IMR-90 (cell line): ENCODE results near the gene LETM1. TPM values are rescaled to one million over a fixed set of nuclear protein-coding genes. Genes with fewer than 3 reads are reported as not detected.

Experiments
- ATAC-seq: fragments of 200-7000 bp; cut with Tn5 transposase; 2 replicates; pipeline ENCODE4 v1.9.1; 2020; ENCODE audit warnings: low read depth, mild to moderate bottlenecking, moderate library complexity
- BruUV-seq: library from RNA; stranded (reverse); fragments of 400-500 nt; replicated peaks from 2 replicates; lab custom pipeline; 2021; lab: Mats Ljungman, UMichigan
- CTCF ChIA-PET: fragments of 300-600 bp; formaldehyde crosslinking; extraction: SDS; loops from one replicate; lab custom pipeline; 2021; ENCODE audit warnings: antibody characterized with exemption; lab: Yijun Ruan, JAX
- POLR2A ChIA-PET: fragments of 300-600 bp; sonication (Branson Sonifier 250); formaldehyde crosslinking; loops from one replicate; lab custom pipeline; 2022; ENCODE audit warnings: antibody characterized with exemption; ENCODE audit not compliant: unreplicated experiment; lab: Charles Lee
- DNase-seq: peaks from one replicate; pipeline ENCODE4 v3.0.0; 2013
- H2AFZ ChIP-seq: replicated peaks from 2 replicates; pipeline ENCODE3; 2013; ENCODE audit warnings: low read length, mild to moderate bottlenecking; ENCODE audit not compliant: poor library complexity
- H2AK5ac ChIP-seq: 2 replicates; pipeline ENCODE4 v1.6.1; 2013; ENCODE audit warnings: low read depth, low read length, inconsistent platforms
- H2AK9ac ChIP-seq: replicated peaks from 2 replicates; pipeline ENCODE3; 2013; ENCODE audit warnings: mild to moderate bottlenecking, low read depth, low read length, moderate library complexity; ENCODE audit not compliant: poor library complexity
- H2BK120ac ChIP-seq: 2 replicates; pipeline ENCODE4 v1.6.1; 2013; ENCODE audit warnings: low read depth, low read length, inconsistent platforms
- H2BK15ac ChIP-seq: 3 replicates; pipeline ENCODE4 v1.6.1; 2013; ENCODE audit warnings: low read depth, low read length, inconsistent platforms
- H2BK20ac ChIP-seq: 2 replicates; pipeline ENCODE4 v1.6.1; 2013; ENCODE audit warnings: low read depth, mild to moderate bottlenecking, inconsistent platforms, low read length, moderate library complexity
- H2BK5ac ChIP-seq: 2 replicates; pipeline ENCODE4 v1.6.1; 2013; ENCODE audit warnings: mild to moderate bottlenecking, low read depth, low read length, inconsistent platforms; ENCODE audit not compliant: poor library complexity, severe bottlenecking
- H3K14ac ChIP-seq: replicated peaks from 2 replicates; pipeline ENCODE4 v1.6.1; 2013; ENCODE audit warnings: low read depth, low read length, inconsistent platforms
- H3K18ac ChIP-seq: 2 replicates; pipeline ENCODE4 v1.6.1; 2013; ENCODE audit warnings: low read depth, low read length, control low read depth
- H3K23ac ChIP-seq: 2 replicates; pipeline ENCODE4 v1.6.1; 2013; ENCODE audit warnings: low read depth, low read length, inconsistent platforms
- H3K27ac ChIP-seq: 2 replicates; pipeline ENCODE4 v1.5.1; 2013; ENCODE audit warnings: mild to moderate bottlenecking, control low read depth, low read length; ENCODE audit not compliant: insufficient read depth
- H3K27me3 ChIP-seq: 2 replicates; pipeline ENCODE4 v1.6.1; 2013; ENCODE audit warnings: low read length; ENCODE audit not compliant: control insufficient read depth, insufficient read depth
- H3K36me3 ChIP-seq: 2 replicates; pipeline ENCODE4 v1.6.1; 2013; ENCODE audit warnings: low read length, mixed read lengths; ENCODE audit not compliant: control insufficient read depth, insufficient read depth
- H3K4ac ChIP-seq: 2 replicates; pipeline ENCODE4 v1.6.1; 2013; ENCODE audit warnings: low read depth, low read length, inconsistent platforms
- H3K4me1 ChIP-seq: 2 replicates; pipeline ENCODE4 v1.6.1; 2013; ENCODE audit warnings: low read length, mixed read lengths; ENCODE audit not compliant: control insufficient read depth, insufficient read depth
- H3K4me2 ChIP-seq: 2 replicates; pipeline ENCODE4 v1.6.1; 2013; ENCODE audit warnings: low read depth, mild to moderate bottlenecking, control low read depth, low read length, moderate library complexity
- H3K4me3 ChIP-seq: 2 replicates; pipeline ENCODE4 v1.5.1; 2013; ENCODE audit warnings: low read depth, mild to moderate bottlenecking, control low read depth, low read length, moderate library complexity; ENCODE audit not compliant: insufficient read depth
- H3K56ac ChIP-seq: 2 replicates; pipeline ENCODE4 v1.6.1; 2013; ENCODE audit warnings: low read length, inconsistent platforms; ENCODE audit not compliant: insufficient read depth; ENCODE audit errors: extremely low read depth
- H3K79me1 ChIP-seq, 2 experiments: 2 replicates each; pipeline ENCODE4 v1.6.1; 2013; ENCODE audit warnings: low read length in 2 of 2, inconsistent platforms in 1 of 2, low read depth in 1 of 2
- H3K9ac ChIP-seq: 2 replicates; pipeline ENCODE4 v1.6.1; 2013; ENCODE audit warnings: low read depth, low read length, control low read depth
- H3K9me1 ChIP-seq: 2 replicates; pipeline ENCODE4 v1.6.1; 2013; ENCODE audit warnings: low read length, inconsistent platforms; ENCODE audit not compliant: insufficient read depth
- H3K9me3 ChIP-seq: 2 replicates; pipeline ENCODE4 v1.6.1; 2013; ENCODE audit warnings: low read length; ENCODE audit not compliant: control insufficient read depth, insufficient read depth
- H4K20me1 ChIP-seq: 2 replicates; pipeline ENCODE4 v1.6.1; 2013; ENCODE audit warnings: low read length, inconsistent platforms; ENCODE audit not compliant: insufficient read depth
- H4K5ac ChIP-seq: 2 replicates; pipeline ENCODE4 v1.6.1; 2013; ENCODE audit warnings: mild to moderate bottlenecking, low read depth, low read length, control low read depth
- H4K8ac ChIP-seq, 2 experiments: 2 replicates each; pipeline ENCODE4 v1.6.1; 2013; ENCODE audit warnings: low read depth in 2 of 2, low read length in 2 of 2, control low read depth in 1 of 2, inconsistent platforms in 1 of 2
- H4K91ac ChIP-seq: 2 replicates; pipeline ENCODE4 v1.6.1; 2013; ENCODE audit warnings: low read depth, low read length, inconsistent platforms; ENCODE audit not compliant: insufficient read depth
- BHLHE40 ChIP-seq: fragments of 150-350 bp; IDR thresholded peaks from 2 replicates; pipeline ENCODE4 v1.6.1; 2016; ENCODE audit warnings: mild to moderate bottlenecking, low read depth, low read length
- CEBPB ChIP-seq: IDR thresholded peaks from 2 replicates; pipeline ENCODE4 v1.6.1; 2012; ENCODE audit warnings: low read depth, low read length, improper control_type of control experiment
- CHD1 ChIP-seq: IDR thresholded peaks from 2 replicates; pipeline ENCODE4 v1.6.1; 2012; ENCODE audit warnings: low read depth, low read length, improper control_type of control experiment
- FOS ChIP-seq: fragments of 150-350 bp; IDR thresholded peaks from 2 replicates; pipeline ENCODE4 v1.6.1; 2016; ENCODE audit warnings: low read depth, low read length
- MAFK ChIP-seq: IDR thresholded peaks from 2 replicates; pipeline ENCODE4 v1.6.1; 2012; ENCODE audit warnings: low read depth, low read length, improper control_type of control experiment
- MAZ ChIP-seq: IDR thresholded peaks from 2 replicates; pipeline ENCODE4 v1.6.1; 2012; ENCODE audit warnings: low read depth, mild to moderate bottlenecking, low read length, improper control_type of control experiment, moderate library complexity, borderline replicate concordance
- MXI1 ChIP-seq: IDR thresholded peaks from 2 replicates; pipeline ENCODE4 v1.6.1; 2012; ENCODE audit warnings: low read depth, mild to moderate bottlenecking, low read length, moderate library complexity, borderline replicate concordance
- NFE2L2 ChIP-seq: fragments of 150-350 bp; IDR thresholded peaks from 2 replicates; pipeline ENCODE4 v1.6.1; 2016; ENCODE audit warnings: low read depth, mild to moderate bottlenecking, low read length
- POLR2A ChIP-seq: IDR thresholded peaks from 2 replicates; pipeline ENCODE4 v1.6.1; 2012; ENCODE audit warnings: mild to moderate bottlenecking, low read depth, low read length
- RAD21 ChIP-seq: IDR thresholded peaks from 2 replicates; pipeline ENCODE4 v1.6.1; 2012; ENCODE audit warnings: low read length, improper control_type of control experiment
- RCOR1 ChIP-seq: IDR thresholded peaks from 2 replicates; pipeline ENCODE4 v1.6.1; 2012; ENCODE audit warnings: mild to moderate bottlenecking, low read length, improper control_type of control experiment; ENCODE audit not compliant: insufficient replicate concordance
- RFX5 ChIP-seq: IDR thresholded peaks from 2 replicates; pipeline ENCODE4 v1.8.0; 2012; ENCODE audit warnings: low read depth, mild to moderate bottlenecking, low read length, moderate library complexity
- SMC3 ChIP-seq: fragments of 150-350 bp; IDR thresholded peaks from 2 replicates; pipeline ENCODE4 v1.6.1; 2016; ENCODE audit warnings: low read depth, mild to moderate bottlenecking, antibody characterized with exemption, low read length, moderate library complexity
- WGBS, 2 experiments: methylation state at CpG; one replicate each; pipeline versions ENCODE4 v1.1.5 to v1.1.7; 2013; ENCODE audit warnings: missing lambda C conversion rate in 2 of 2; ENCODE audit not compliant: insufficient read length in 1 of 2; ENCODE audit errors: extremely low coverage in 2 of 2; 5-methylcytosine and 5-hydroxymethylcytosine counted together
- dilution Hi-C: fragments of 300-500 bp; cut with HindIII; formaldehyde crosslinking; loops from one replicate; pipeline ENCODE4 v1.14.3; 2018; ENCODE audit warnings: low sequenced_read_pairs; ENCODE audit not compliant: unreplicated experiment
- in situ Hi-C: fragments of 300-500 bp; cut with MboI; formaldehyde crosslinking; loops from 3 replicates; pipeline ENCODE4 v1.14.3; 2019; ENCODE audit warnings: low sequenced_read_pairs, inconsistent platforms, mixed read lengths
- intact Hi-C: fragments of 100-400 bp; cut with micrococcal nuclease; formaldehyde crosslinking; loops from 2 replicates; pipeline ENCODE4 v1.10.0; 2022
- polyA plus RNA-seq, 3 experiments: library from polyadenylated mRNA; depleted of rRNA; stranded (reverse); fragments of >200 nt; gene quantifications; 2 replicates each; pipeline ENCODE4 v1.2.3, GENCODE V29; 2012; ENCODE audit warnings: low replicate concordance in 1 of 3
- total RNA-seq: library from RNA; depleted of rRNA; stranded (reverse); fragments of >200 nt; gene quantifications from 2 replicates; pipeline ENCODE4 v1.2.3, GENCODE V29; 2012
- TF ChIP-seq, protein P1 (sequence below): fragments of 150-350 bp; IDR thresholded peaks from 2 replicates; pipeline ENCODE4 v1.6.1; 2016; ENCODE audit warnings: low read depth, mild to moderate bottlenecking, low read length, moderate library complexity, borderline replicate concordance
- TF ChIP-seq, protein P2 (sequence below): conservative IDR thresholded peaks from 2 replicates; pipeline ENCODE4 v1.5.1; 2012; ENCODE audit warnings: mild to moderate bottlenecking, low read depth, low read length, improper control_type of control experiment
- TF ChIP-seq, protein P3 (sequence below): fragments of 150-350 bp; IDR thresholded peaks from 2 replicates; pipeline ENCODE4 v1.6.1; 2017; ENCODE audit warnings: mild to moderate bottlenecking, antibody characterized with exemption, low read length, low read depth

Gene LETM1
- total and polyA plus RNA-seq, 2 of the 4 experiments (the other 2 are of a cell fraction) = 25.0 to 49.3 TPM

DNA sequence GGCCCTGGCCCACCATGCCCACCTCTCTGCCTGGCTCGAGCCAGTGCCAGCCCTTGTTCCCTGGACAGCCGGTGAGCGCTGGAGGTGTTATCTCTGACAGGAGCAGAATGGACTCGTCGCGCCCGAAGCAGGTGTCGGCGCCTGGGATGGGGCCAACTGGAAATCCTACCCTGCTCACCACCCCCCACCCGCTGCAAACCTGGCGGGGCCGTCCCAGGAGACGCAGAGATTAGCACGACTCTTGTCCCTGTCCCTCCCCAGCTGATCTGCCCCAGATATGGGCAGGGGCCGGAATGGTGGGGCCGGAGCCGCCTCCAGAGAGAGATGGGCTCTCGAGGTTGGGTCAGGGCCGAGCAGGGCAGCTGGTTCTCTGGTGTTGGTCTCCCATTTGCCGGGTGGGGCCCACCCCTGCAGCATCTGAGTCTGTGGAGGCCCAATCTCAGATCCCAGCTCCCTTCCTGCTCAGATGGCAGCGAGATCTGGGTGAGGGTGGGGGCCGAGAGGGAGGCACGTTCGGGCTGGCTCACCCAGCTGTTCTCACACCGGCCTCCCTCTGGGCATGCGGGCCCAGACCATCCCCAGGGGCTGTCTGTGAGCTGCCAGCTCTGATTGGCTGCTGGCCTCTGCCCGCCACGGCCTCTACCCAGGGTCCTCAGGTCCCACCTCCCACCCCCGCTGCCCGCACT is 83.0 kb downstream of the LETM1 start:
- Histone ChIP-seq H2BK120ac (no peak overlapping the region), H3K36me3 (no peaks in the 10 kb centered on the region), H3K23ac (no peak overlapping the region), H3K4me3 (no peak overlapping the region), H4K20me1 (no peaks in the 10 kb centered on the region), H3K14ac (no peak overlapping the region), H3K4me2 (no peak overlapping the region), H3K56ac (no peak overlapping the region), H3K27ac (no peak overlapping the region), H2BK5ac (no peak overlapping the region), H2AK9ac (no peak overlapping the region), H2BK15ac (no peak overlapping the region), H3K9me3 (no peaks in the 10 kb centered on the region), H3K27me3 (peaks cover 2% of the 10 kb centered on the region; the same call in 1 of the 2 replicates), H4K5ac (no peak overlapping the region), H4K91ac (no peak overlapping the region), H2AFZ (no peak overlapping the region), H3K4ac (no peak overlapping the region), H3K9ac (no peak overlapping the region), H2BK20ac (no peak overlapping the region), H4K8ac (no peak overlapping the region), H3K9me1 (no peaks in the 10 kb centered on the region), H3K4me1 (peaks cover 4% of the 10 kb centered on the region; the same call in 1 of the 2 replicates), H2AK5ac (no peak overlapping the region), H3K18ac (no peak overlapping the region), H3K79me1 (no peaks in the 10 kb centered on the region)
- WGBS, 2 experiments = 79% methylated on average over 10 of the region's 30 CpGs; no CpG with 5 or more reads in 1 of the 2 experiments
- ChIA-PET POLR2A (no interaction called here), CTCF (no interaction called here)
- dilution Hi-C loops (no loop called here), intact Hi-C loops (no loop called here), in situ Hi-C loops (no loop called here)
- DNase-seq (no peak), ATAC-seq (no peak)
- no TSS peak for BruUV-seq
- TF ChIP-seq MAFK (no peak), RFX5 (no peak), FOS (no peak), POLR2A (no peak), BHLHE40 (no peak), NFE2L2 (no peak), MXI1 (no peak), CEBPB (no peak), RCOR1 (no peak), MAZ (no peak), SMC3 (no peak), CHD1 (no peak), RAD21 (no peak)
- TF ChIP-seq, protein P1, sequence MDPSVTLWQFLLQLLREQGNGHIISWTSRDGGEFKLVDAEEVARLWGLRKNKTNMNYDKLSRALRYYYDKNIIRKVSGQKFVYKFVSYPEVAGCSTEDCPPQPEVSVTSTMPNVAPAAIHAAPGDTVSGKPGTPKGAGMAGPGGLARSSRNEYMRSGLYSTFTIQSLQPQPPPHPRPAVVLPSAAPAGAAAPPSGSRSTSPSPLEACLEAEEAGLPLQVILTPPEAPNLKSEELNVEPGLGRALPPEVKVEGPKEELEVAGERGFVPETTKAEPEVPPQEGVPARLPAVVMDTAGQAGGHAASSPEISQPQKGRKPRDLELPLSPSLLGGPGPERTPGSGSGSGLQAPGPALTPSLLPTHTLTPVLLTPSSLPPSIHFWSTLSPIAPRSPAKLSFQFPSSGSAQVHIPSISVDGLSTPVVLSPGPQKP = no peak
- TF ChIP-seq, protein P2, sequence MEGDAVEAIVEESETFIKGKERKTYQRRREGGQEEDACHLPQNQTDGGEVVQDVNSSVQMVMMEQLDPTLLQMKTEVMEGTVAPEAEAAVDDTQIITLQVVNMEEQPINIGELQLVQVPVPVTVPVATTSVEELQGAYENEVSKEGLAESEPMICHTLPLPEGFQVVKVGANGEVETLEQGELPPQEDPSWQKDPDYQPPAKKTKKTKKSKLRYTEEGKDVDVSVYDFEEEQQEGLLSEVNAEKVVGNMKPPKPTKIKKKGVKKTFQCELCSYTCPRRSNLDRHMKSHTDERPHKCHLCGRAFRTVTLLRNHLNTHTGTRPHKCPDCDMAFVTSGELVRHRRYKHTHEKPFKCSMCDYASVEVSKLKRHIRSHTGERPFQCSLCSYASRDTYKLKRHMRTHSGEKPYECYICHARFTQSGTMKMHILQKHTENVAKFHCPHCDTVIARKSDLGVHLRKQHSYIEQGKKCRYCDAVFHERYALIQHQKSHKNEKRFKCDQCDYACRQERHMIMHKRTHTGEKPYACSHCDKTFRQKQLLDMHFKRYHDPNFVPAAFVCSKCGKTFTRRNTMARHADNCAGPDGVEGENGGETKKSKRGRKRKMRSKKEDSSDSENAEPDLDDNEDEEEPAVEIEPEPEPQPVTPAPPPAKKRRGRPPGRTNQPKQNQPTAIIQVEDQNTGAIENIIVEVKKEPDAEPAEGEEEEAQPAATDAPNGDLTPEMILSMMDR = no peak
- TF ChIP-seq, protein P3, sequence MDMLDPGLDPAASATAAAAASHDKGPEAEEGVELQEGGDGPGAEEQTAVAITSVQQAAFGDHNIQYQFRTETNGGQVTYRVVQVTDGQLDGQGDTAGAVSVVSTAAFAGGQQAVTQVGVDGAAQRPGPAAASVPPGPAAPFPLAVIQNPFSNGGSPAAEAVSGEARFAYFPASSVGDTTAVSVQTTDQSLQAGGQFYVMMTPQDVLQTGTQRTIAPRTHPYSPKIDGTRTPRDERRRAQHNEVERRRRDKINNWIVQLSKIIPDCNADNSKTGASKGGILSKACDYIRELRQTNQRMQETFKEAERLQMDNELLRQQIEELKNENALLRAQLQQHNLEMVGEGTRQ = no peak
